Right renal pelvis (tissue), 4 donors: ENCODE measurements around the gene OR52E8. TPM values are rescaled to one million over a fixed set of nuclear protein-coding genes. Genes with fewer than 3 reads are reported as not detected.

Experiments
- DNase-seq, 4 donors: peaks; one replicate each; pipeline ENCODE4 v3.0.0-alpha.2; 2013; ENCODE audit warnings: low read depth in 4 of 4, low spot score in 3 of 4, missing footprints in 1 of 4
- polyA plus RNA-seq, 4 donors: library from polyadenylated mRNA; unstranded; fragments of 120-200 nt; gene quantifications; one replicate each; pipeline ENCODE4 v1.2.1, GENCODE V29; 2013; ENCODE audit not compliant: insufficient read length in 4 of 4

Gene OR52E8
- polyA plus RNA-seq, 4 donors, result not detected

GRCh38 chr11:5808500-5809121 lies 48.9 kb downstream of the OR52E8 start, which contains the start of gene OR52N2:
OR52N2 (plus strand) TSS chr11:5808924; CDS start chr11:5820336, 11,412 bp downstream.
- peak; percentile 53 to 65 (median 62) for DNase-seq

GRCh38 chr11:5807580-5807979 lies 49.9 kb downstream of the OR52E8 start:
- DNase-seq, result no peak

Other genes with a start within 250 kb of the OR52E8 start
- 10 to 100 TPM in 3 of 4 donors, 1 to 10 TPM in 1; 8.2 to 12.7 (median 11.5) TPM for gene TRIM34, start 232.7 kb downstream of the OR52E8 start, polyA plus RNA-seq
- 10 to 100 TPM; 34.8 to 46.9 (median 41.6) TPM for gene TRIM5, start 172.6 kb downstream of the OR52E8 start, polyA plus RNA-seq
- 10 to 100 TPM in 1 of 4 donors, 1 to 10 TPM in 3; 6.9 to 10.6 (median 7.9) TPM for gene TRIM22, start 167.9 kb downstream of the OR52E8 start, polyA plus RNA-seq
- not detected for gene OR56B1, start 121.2 kb downstream of the OR52E8 start, polyA plus RNA-seq
- gene OR52N4, start 103.4 kb downstream of the OR52E8 start, polyA plus RNA-seq, result not detected
- gene OR52N5, start 74.3 kb downstream of the OR52E8 start, polyA plus RNA-seq, result not detected
- gene OR52N1, start 66.4 kb downstream of the OR52E8 start, polyA plus RNA-seq, result not detected
- gene OR52N2, start 48.8 kb downstream of the OR52E8 start, polyA plus RNA-seq, result not detected
- gene OR52E6, start 15.8 kb downstream of the OR52E8 start, polyA plus RNA-seq, result not detected
- gene OR52E4, start 22.9 kb upstream of the OR52E8 start, polyA plus RNA-seq, result under 1 TPM in 1 of 4 donors, not detected in 3; 0.03 TPM
- gene OR52E5, start 35.5 kb upstream of the OR52E8 start, polyA plus RNA-seq, result not detected
- gene OR56A3, start 84.6 kb upstream of the OR52E8 start, polyA plus RNA-seq, result under 1 TPM in 1 of 4 donors, not detected in 3; 0.05 TPM
- gene OR56A5, start 110.8 kb upstream of the OR52E8 start, polyA plus RNA-seq, result not detected
- gene OR52L1, start 129.3 kb upstream of the OR52E8 start, polyA plus RNA-seq, result not detected
- under 1 TPM in 2 of 4 donors, not detected in 2; 0.01 to 0.06 TPM for gene OR56A4, start 149.3 kb upstream of the OR52E8 start, polyA plus RNA-seq
- under 1 TPM in 1 of 4 donors, not detected in 3; under 0.01 TPM for gene OR56A1, start 173.1 kb upstream of the OR52E8 start, polyA plus RNA-seq
- under 1 TPM; 0.14 to 0.32 (median 0.22) TPM for gene OR56B4, start 250.0 kb upstream of the OR52E8 start, polyA plus RNA-seq